Colonic mucosa (tissue), 4 donors: ENCODE results near the gene PLK3. TPM values are rescaled to one million over a fixed set of nuclear protein-coding genes. Genes with fewer than 3 reads are reported as not detected.

Source experiments
- DNase-seq: peaks from one replicate; pipeline ENCODE4 v3.0.0-alpha.2; 2020
- H3K27ac ChIP-seq: fragments of 200-600 bp; one replicate; pipeline ENCODE4 v1.8.0; 2021
- H3K27me3 ChIP-seq: fragments of 200-600 bp; one replicate; pipeline ENCODE4 v1.8.0; 2021
- H3K36me3 ChIP-seq: fragments of 200-600 bp; one replicate; pipeline ENCODE4 v1.8.0; 2021
- H3K4me1 ChIP-seq: fragments of 200-600 bp; one replicate; pipeline ENCODE4 v1.8.0; 2021; ENCODE audit warnings: mild to moderate bottlenecking
- H3K4me3 ChIP-seq: fragments of 200-600 bp; one replicate; pipeline ENCODE4 v1.8.0; 2021
- H3K9ac ChIP-seq, 2 donors: one replicate each; pipeline ENCODE4 v1.7.0; 2013; ENCODE audit warnings: control low read depth in 2 of 2, low read depth in 2 of 2, low read length in 2 of 2
- H3K9me3 ChIP-seq: fragments of 200-600 bp; one replicate; pipeline ENCODE4 v1.8.0; 2021
- intact Hi-C: fragments of 100-400 bp; cut with DNase I; formaldehyde crosslinking; loops from one replicate; pipeline ENCODE4 v1.14.1; 2022
- total RNA-seq, 2 donors: library from RNA; stranded (reverse); fragmentation: NEBNext Ultra II Directional in 1 of 2; extraction: Animal tissue kit (Norgen Biotek cat#: 25700) in 1 of 2; gene quantifications; one replicate each; pipeline ENCODE4 v1.2.1, GENCODE V29; 2021
- TF ChIP-seq, protein P1 (sequence below): fragments of 200-600 bp; IDR thresholded peaks from one replicate; pipeline ENCODE4 v1.8.0; 2022; ENCODE audit warnings: antibody characterized with exemption, mild to moderate bottlenecking
- donor health status: healthy.
- donor health status: DM: no; HTN: no; CAD: no.
- donor health status: DM: no; HTN: no; CAD: no.

The PLK3 gene
- total RNA-seq, 2 donors from 2014 or later, result 7.7 to 8.8 TPM

- Histone ChIP-seq H3K9me3 (no peaks in the 10 kb centered on the region), H3K9ac (peak overlapping the region; percentile 14 to 39), H3K4me1 (no peaks in the 10 kb centered on the region), H3K27me3 (no peaks in the 10 kb centered on the region), H3K4me3 (peak overlapping the region; percentile 43), H3K36me3 (no peaks in the 10 kb centered on the region), H3K27ac (no peak overlapping the region)
- no peak for DNase-seq
- TF ChIP-seq, protein P1, sequence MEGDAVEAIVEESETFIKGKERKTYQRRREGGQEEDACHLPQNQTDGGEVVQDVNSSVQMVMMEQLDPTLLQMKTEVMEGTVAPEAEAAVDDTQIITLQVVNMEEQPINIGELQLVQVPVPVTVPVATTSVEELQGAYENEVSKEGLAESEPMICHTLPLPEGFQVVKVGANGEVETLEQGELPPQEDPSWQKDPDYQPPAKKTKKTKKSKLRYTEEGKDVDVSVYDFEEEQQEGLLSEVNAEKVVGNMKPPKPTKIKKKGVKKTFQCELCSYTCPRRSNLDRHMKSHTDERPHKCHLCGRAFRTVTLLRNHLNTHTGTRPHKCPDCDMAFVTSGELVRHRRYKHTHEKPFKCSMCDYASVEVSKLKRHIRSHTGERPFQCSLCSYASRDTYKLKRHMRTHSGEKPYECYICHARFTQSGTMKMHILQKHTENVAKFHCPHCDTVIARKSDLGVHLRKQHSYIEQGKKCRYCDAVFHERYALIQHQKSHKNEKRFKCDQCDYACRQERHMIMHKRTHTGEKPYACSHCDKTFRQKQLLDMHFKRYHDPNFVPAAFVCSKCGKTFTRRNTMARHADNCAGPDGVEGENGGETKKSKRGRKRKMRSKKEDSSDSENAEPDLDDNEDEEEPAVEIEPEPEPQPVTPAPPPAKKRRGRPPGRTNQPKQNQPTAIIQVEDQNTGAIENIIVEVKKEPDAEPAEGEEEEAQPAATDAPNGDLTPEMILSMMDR, result no peak
- intact Hi-C loops, result no loop called here
These were observed 42.3 kb downstream of the PLK3 start for GRCh38 chr1:44842486-44842861.

DNA sequence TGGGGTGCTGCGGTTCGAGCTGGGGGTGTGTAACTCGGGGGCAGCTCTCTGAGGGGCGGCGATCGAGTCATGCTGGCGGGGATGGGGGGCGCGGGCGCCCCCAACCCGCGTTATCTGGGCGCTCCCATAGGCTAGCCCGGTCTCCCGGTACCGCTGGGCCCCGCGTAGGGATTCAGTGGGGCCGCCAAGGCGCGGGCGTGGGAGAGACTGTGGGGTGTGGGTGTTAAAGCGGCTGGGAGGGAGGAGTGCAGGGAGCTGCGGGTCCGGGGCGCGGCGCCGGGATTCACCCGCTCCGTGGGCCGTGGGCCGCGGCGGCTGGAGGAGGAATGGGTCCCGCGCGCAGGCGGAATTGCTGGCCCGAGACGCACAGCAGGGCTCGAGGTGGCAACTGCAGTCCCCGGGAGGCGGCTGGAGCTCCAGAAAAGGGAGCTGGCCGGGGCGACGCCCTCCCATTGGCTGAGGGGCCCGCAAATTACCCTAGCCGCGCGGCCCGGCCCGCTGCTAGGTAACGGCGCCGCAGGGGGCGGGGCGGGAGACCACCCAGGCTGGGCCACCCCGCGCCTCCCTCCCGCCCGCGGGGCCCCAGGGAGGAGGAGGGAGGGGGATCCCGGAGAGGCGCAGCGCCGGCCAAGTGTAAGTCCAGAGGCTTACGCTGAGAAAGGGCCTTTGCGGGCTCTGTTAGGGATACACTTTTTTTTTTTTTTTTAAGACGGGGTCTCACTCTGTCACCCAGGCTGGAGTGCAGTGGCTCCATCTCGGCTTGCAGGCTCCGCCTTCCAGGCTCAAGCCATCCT, 42.9 kb downstream of the PLK3 start, which contains the start of gene PTCH2:
Gene PTCH2, minus strand, starts transcription at position 392 of the 794 bp plus-strand sequence. Its CDS starts 321 bp downstream, at position 71.
- no peak within 1 kb of the TSS for H3K27ac ChIP-seq
- no peaks in the 10 kb centered on the region for H3K9me3 ChIP-seq
- no peaks in the 10 kb centered on the region for H3K4me1 ChIP-seq
- intact Hi-C loops, result no loop called here
- TF ChIP-seq, protein P1, result no peak
- peak within 1 kb of the TSS; percentile 14 to 39 for H3K9ac ChIP-seq
- no peaks in the 10 kb centered on the region for H3K27me3 ChIP-seq
- no peaks in the 10 kb centered on the region for H3K36me3 ChIP-seq
- peak; percentile 51 for DNase-seq
- H3K4me3 ChIP-seq, result peak within 1 kb of the TSS; percentile 43

DNA sequence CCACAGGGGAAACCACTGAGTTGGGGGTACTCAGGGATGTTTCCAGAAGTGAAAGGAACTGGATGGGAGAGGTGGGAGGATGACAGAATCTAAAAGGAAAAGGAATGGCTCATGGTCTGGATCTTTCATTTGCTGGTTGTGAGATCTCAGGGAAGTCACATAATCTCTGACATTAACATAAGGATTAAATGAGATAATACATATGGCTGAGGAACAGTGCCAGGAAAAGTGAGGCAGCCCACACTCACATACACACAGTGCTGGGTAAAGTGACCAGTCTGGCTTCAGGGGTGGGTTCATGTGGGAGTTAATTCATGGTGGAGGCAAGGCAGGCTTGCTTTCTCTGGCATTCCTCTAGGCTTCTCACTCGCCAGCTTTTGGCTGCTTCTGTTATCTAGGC, 46.8 kb downstream of the PLK3 start:
- intact Hi-C loops, result no loop called here
- TF ChIP-seq, protein P1, result no peak
- no peaks in the 10 kb centered on the region for H3K27me3 ChIP-seq

GRCh38 chr1:44847845-44848244, 47.7 kb downstream of the PLK3 start:
- no peaks in the 10 kb centered on the region for H3K27me3 ChIP-seq
- intact Hi-C loops, result no loop called here
- TF ChIP-seq, protein P1, result no peak

More for the DNA sequence above, 46.8 kb downstream of the PLK3 start:
- Histone ChIP-seq H3K27ac (no peak overlapping the region), H3K4me3 (no peak overlapping the region), H3K9me3 (no peaks in the 10 kb centered on the region), H3K4me1 (no peaks in the 10 kb centered on the region), H3K36me3 (no peaks in the 10 kb centered on the region), H3K9ac (no peak overlapping the region)
- DNase-seq, result no peak

DNA sequence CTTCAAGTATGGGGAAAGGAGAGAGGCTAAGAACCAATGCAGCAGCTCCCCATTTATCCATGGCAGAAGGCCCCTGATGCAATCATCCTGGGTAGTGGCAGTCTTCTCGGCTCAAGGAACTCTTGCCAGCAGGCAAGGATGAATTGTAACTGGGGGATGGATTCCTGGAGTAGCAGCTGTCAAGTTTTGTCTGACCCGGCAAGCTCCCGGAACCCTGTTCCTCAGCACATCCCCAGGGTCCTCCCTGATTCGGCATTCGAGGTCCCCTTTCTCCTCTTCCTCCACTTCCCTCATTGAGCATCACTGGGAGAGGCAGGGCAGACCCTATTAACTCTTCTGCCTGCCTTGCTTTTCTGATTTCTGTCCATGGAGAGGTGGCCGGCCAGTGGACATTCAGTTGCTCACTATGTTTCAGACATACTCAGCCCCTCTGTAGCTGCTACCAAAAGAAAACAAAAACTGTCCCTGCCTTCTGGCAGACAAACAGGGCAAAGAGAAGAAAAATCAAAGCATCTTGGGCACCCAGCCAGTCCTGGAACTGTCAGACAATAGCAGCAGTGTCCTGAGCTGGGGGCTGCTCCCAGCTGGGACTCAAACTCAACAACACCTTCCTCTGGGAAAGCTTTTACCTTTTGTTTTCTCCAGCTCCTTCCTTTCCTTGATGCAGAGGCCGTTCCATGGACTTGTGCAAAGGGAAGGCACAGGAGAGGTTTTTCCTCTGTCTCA, 48.4 kb downstream of the PLK3 start:
- TF ChIP-seq, protein P1, result no peak
- Histone ChIP-seq H3K9me3 (no peaks in the 10 kb centered on the region), H3K4me1 (no peaks in the 10 kb centered on the region), H3K4me3 (no peak overlapping the region), H3K27me3 (no peaks in the 10 kb centered on the region), H3K9ac (no peak overlapping the region), H3K27ac (no peak overlapping the region), H3K36me3 (no peaks in the 10 kb centered on the region)
- DNase-seq, result no peak
- intact Hi-C loops, result no loop called here

More at GRCh38 chr1:44847845-44848244, 47.7 kb downstream of the PLK3 start:
- Histone ChIP-seq H3K9me3 (no peaks in the 10 kb centered on the region), H3K36me3 (no peaks in the 10 kb centered on the region), H3K4me1 (no peaks in the 10 kb centered on the region), H3K27ac (no peak overlapping the region), H3K4me3 (no peak overlapping the region), H3K9ac (no peak overlapping the region)
- no peak for DNase-seq
